ENCODE measurements around the gene PLCG1. TPM values are rescaled to one million over a fixed set of nuclear protein-coding genes. Genes with fewer than 3 reads are reported as not detected.

Gene PLCG1
- total and polyA plus RNA-seq, 2 experiments from 2014 or later, result 27.4 to 206 TPM

- Histone ChIP-seq H3K36me3 (ENCODE audit: insufficient read depth) (no peaks in the 10 kb centered on the region), H3F3A (replicated peaks; ENCODE audit: low read depth) (no peaks in the 10 kb centered on the region), H3K4me2 (peak overlapping the region; percentile 100), H3K9me2 (ENCODE audit: insufficient read depth) (no peaks in the 10 kb centered on the region), H3K4me1 (ENCODE audit: insufficient read depth) (peaks cover 31% of the 10 kb centered on the region), H3K79me2 (replicated peaks; ENCODE audit: insufficient read depth) (peaks cover 25% of the 10 kb centered on the region), H3K4me3 (peak overlapping the region; percentile 81; the same call in 1 of the 2 replicates), H4K20me1 (replicated peaks; ENCODE audit: insufficient read depth) (peaks cover 12% of the 10 kb centered on the region), H3K27me3 (ENCODE audit: insufficient read depth) (peaks cover 5% of the 10 kb centered on the region), H3K27ac (ENCODE audit: low read depth) (no peak overlapping the region), H2AFZ (peak overlapping the region; percentile 1)
- peak; percentile 58 for ATAC-seq
- peak; percentile 85 for DNase-seq (ENCODE audit: low spot score)
- Mint-ChIP-seq H3K36me3 (ENCODE audit: low read depth) (peaks cover 24% of the 10 kb centered on the region), H3K4me3 (peak overlapping the region; percentile 77), H3K9me3 (no peaks in the 10 kb centered on the region; the same call in 2 of the 3 replicates), H3K27ac (no peak overlapping the region), H3K4me1 (peaks cover 30% of the 10 kb centered on the region), H3K27me3 (ENCODE audit: insufficient read depth, low read depth, poor library complexity) (peaks cover 25% of the 10 kb centered on the region)
- TF ChIP-seq REST (IDR thresholded peaks at IDR 0.05; ENCODE audit: unreplicated experiment) (no peak), POLR2AphosphoS5 (IDR thresholded peaks at IDR 0.05; ENCODE audit: low read depth) (no peak), NANOG (IDR thresholded peaks at IDR 0.05; ENCODE audit: borderline replicate concordance) (no peak), ZNF331 (CRISPR knock-in tag; IDR thresholded peaks at IDR 0.05; ENCODE audit: low read depth) (no peak), ETS1 (IDR thresholded peaks at IDR 0.05) (no peak), JUNB (IDR thresholded peaks at IDR 0.05; ENCODE audit: unreplicated experiment) (no peak), ZNF462 (CRISPR knock-in tag; IDR thresholded peaks at IDR 0.05) (no peak), EZH2 (IDR thresholded peaks at IDR 0.05; ENCODE audit: low read depth, unreplicated experiment) (no peak), ZNF114 (CRISPR knock-in tag; IDR thresholded peaks at IDR 0.05) (no peak), CTCF (conservative IDR thresholded peaks at IDR 0.05; ENCODE audit: low read depth in 2 of 2) (peak; percentile 91 to 96), CREB1 (CRISPR knock-in tag; IDR thresholded peaks at IDR 0.05; ENCODE audit: low read depth) (0 out of 2 replicates have a peak, but pooled peaks have one; percentile 29), EZH2phosphoT487 (IDR thresholded peaks at IDR 0.05; ENCODE audit: unreplicated experiment) (no peak), STAT1 (IDR thresholded peaks at IDR 0.05; ENCODE audit: unreplicated experiment) (no peak)
Measured at GRCh38 chr20:41135187-41135887, 2.0 kb upstream of the PLCG1 start.

Data from GM23338 (cell line).